ENCODE measurements around the gene CNIH1. TPM values are rescaled to one million over a fixed set of nuclear protein-coding genes. Genes with fewer than 3 reads are reported as not detected.
"Not testable (repeated sequence)": the region's sequence is repeated elsewhere in the genome, so short reads cannot be mapped to it uniquely, and the experiment has no call there.

The CNIH1 gene
- total RNA-seq, 5 donors from 2014 or later (not counting 1 experiment from before 2014, with no cell fraction given), result 39.1 to 52.7 (median 42.1) TPM

- Mint-ChIP-seq H3K9me3 (no peaks in the 10 kb centered on the region), H3K27ac (peak overlapping the region in 1 of 2 donors; percentile 72), H3K36me3 (no peaks in the 10 kb centered on the region), H3K4me3 (peak overlapping the region; percentile 81 to 84 (median 81)), H3K4me1 (peaks cover 16 to 24% (median 17%) of the 10 kb centered on the region in 3 donors), H3K27me3 (no peaks in the 10 kb centered on the region)
- Histone ChIP-seq H3K27me3 (replicated peaks in 1 of 2; ENCODE audit: control insufficient read depth in 2 of 2, extremely low read depth in 1 of 2, insufficient read depth in 2 of 2, low read length in 1 of 2) (peaks cover 0 to 3% of the 10 kb centered on the region in 2 experiments), H3K27ac (ENCODE audit: low read length) (no peak overlapping the region), H3K4me3 (ENCODE audit: control insufficient read depth in 1 of 2, extremely low read depth in 1 of 2, low read length in 1 of 2) (peak overlapping the region in 1 of 2 donors; percentile 85), H3K36me3 (ENCODE audit: control insufficient read depth in 2 of 2, extremely low read depth in 1 of 2, insufficient read depth in 1 of 2, low read length in 1 of 2) (no peaks in the 10 kb centered on the region), H3K9me3 (no peaks in the 10 kb centered on the region), H3K4me1 (ENCODE audit: control insufficient read depth in 1 of 2, extremely low read depth in 1 of 2, insufficient read depth in 2 of 2, low read length in 2 of 2) (peaks cover 2 to 20% of the 10 kb centered on the region in 2 experiments)
- ChIA-PET CTCF (interaction anchor here (0.5 to 2.2 kb wide), 3 partner anchors 45 to 1321 kb away, joined by 3 to 11 read pairs (median 3); partner anchors contain the start of gene CNIH1 (in 1 of the 2)), POLR2A (interaction anchor here in 1 of 2 donors (1.0 kb wide), 1 partner anchor 45 kb away, joined by 4 read pairs; the partner anchor contains the start of gene CNIH1)
- ATAC-seq (replicated peaks in 1 of 4) (no peak), DNase-seq (peak in 2 of 35 experiments; percentile 0 to 4)
- WGBS (ENCODE audit: insufficient coverage), result 92% methylated on average over 4 of the region's 9 CpGs
These were observed 45.0 kb downstream of the CNIH1 start for GRCh38 chr14:54396183-54396492.

GRCh38 chr14:54395716-54396115 is 45.5 kb downstream of the CNIH1 start:
- Histone ChIP-seq H3K36me3 (ENCODE audit: control insufficient read depth in 2 of 2, extremely low read depth in 1 of 2, insufficient read depth in 1 of 2, low read length in 1 of 2) (no peaks in the 10 kb centered on the region), H3K4me1 (ENCODE audit: control insufficient read depth in 1 of 2, extremely low read depth in 1 of 2, insufficient read depth in 2 of 2, low read length in 2 of 2) (peaks cover 2 to 20% of the 10 kb centered on the region in 2 experiments), H3K27ac (ENCODE audit: low read length) (no peak overlapping the region), H3K9me3 (no peaks in the 10 kb centered on the region), H3K4me3 (ENCODE audit: control insufficient read depth in 1 of 2, extremely low read depth in 1 of 2, low read length in 1 of 2) (no peak overlapping the region), H3K27me3 (replicated peaks in 1 of 2; ENCODE audit: control insufficient read depth in 2 of 2, extremely low read depth in 1 of 2, insufficient read depth in 2 of 2, low read length in 1 of 2) (peaks cover 0 to 3% of the 10 kb centered on the region in 2 experiments)
- H3K27ac Mint-ChIP-seq, result no peak overlapping the region
- H3K27me3 Mint-ChIP-seq, result peaks cover under 1 to 1% of the 10 kb centered on the region in 2 donors
- POLR2A ChIA-PET, result no interaction called here
- WGBS (ENCODE audit: insufficient coverage), result no CpG with 5 or more reads among the region's 2 CpGs
- no peaks in the 10 kb centered on the region for H3K36me3 Mint-ChIP-seq
- ATAC-seq (replicated peaks in 1 of 4) (no peak), DNase-seq (no peak)
- no peak overlapping the region for H3K4me3 Mint-ChIP-seq
- CTCF ChIA-PET, result interaction anchor here (0.5 to 2.2 kb wide), 5 partner anchors 18 to 1321 kb away, joined by 3 to 11 read pairs (median 3); partner anchors contain the start of gene CNIH1 (in 1 of the 2)
- H3K4me1 Mint-ChIP-seq, result peaks cover 16 to 24% (median 17%) of the 10 kb centered on the region in 3 donors
- no peaks in the 10 kb centered on the region for H3K9me3 Mint-ChIP-seq

- no peak for DNase-seq
- no peaks in the 10 kb centered on the region for H3K36me3 Mint-ChIP-seq
- no peak overlapping the region for H3K27ac ChIP-seq (ENCODE audit: low read length)
- no peak overlapping the region for H3K4me3 ChIP-seq (ENCODE audit: control insufficient read depth in 1 of 2, extremely low read depth in 1 of 2, low read length in 1 of 2)
- no peak for ATAC-seq (replicated peaks in 1 of 4)
- H3K9me3 Mint-ChIP-seq, result no peaks in the 10 kb centered on the region
- peaks cover 0 to 3% of the 10 kb centered on the region in 2 experiments for H3K27me3 ChIP-seq (replicated peaks in 1 of 2; ENCODE audit: control insufficient read depth in 2 of 2, extremely low read depth in 1 of 2, insufficient read depth in 2 of 2, low read length in 1 of 2)
- no peaks in the 10 kb centered on the region for H3K9me3 ChIP-seq
- peaks cover 3 to 4% of the 10 kb centered on the region in 2 donors for H3K27me3 Mint-ChIP-seq
- no peak overlapping the region for H3K4me3 Mint-ChIP-seq
- H3K36me3 ChIP-seq (ENCODE audit: control insufficient read depth in 2 of 2, extremely low read depth in 1 of 2, insufficient read depth in 1 of 2, low read length in 1 of 2), result no peaks in the 10 kb centered on the region
- POLR2A ChIA-PET, result no interaction called here
- CTCF ChIA-PET, result interaction anchor here in 1 of 2 donors (0.6 kb wide), 3 partner anchors 18 to 99 kb away, joined by 3 to 4 read pairs (median 3); no protein-coding TSS in a partner anchor
- no peak overlapping the region for H3K27ac Mint-ChIP-seq
- 88% methylated on average over 4 of the region's 4 CpGs for WGBS (ENCODE audit: insufficient coverage)
- peaks cover 2 to 20% of the 10 kb centered on the region in 2 experiments for H3K4me1 ChIP-seq (ENCODE audit: control insufficient read depth in 1 of 2, extremely low read depth in 1 of 2, insufficient read depth in 2 of 2, low read length in 2 of 2)
- peaks cover 16 to 23% (median 17%) of the 10 kb centered on the region in 3 donors for H3K4me1 Mint-ChIP-seq
These were observed 45.9 kb downstream of the CNIH1 start for GRCh38 chr14:54395284-54395683.

GRCh38 chr14:54394596-54394995 is 46.6 kb downstream of the CNIH1 start:
- Mint-ChIP-seq H3K9me3 (no peaks in the 10 kb centered on the region), H3K4me1 (peaks cover 16 to 23% (median 17%) of the 10 kb centered on the region in 3 donors), H3K27me3 (peaks cover 3 to 4% of the 10 kb centered on the region in 2 donors), H3K27ac (no peak overlapping the region), H3K4me3 (no peak overlapping the region), H3K36me3 (no peaks in the 10 kb centered on the region)
- Histone ChIP-seq H3K4me1 (ENCODE audit: control insufficient read depth in 1 of 2, extremely low read depth in 1 of 2, insufficient read depth in 2 of 2, low read length in 2 of 2) (peaks cover 2 to 20% of the 10 kb centered on the region in 2 experiments), H3K36me3 (ENCODE audit: control insufficient read depth in 2 of 2, extremely low read depth in 1 of 2, insufficient read depth in 1 of 2, low read length in 1 of 2) (no peaks in the 10 kb centered on the region), H3K27me3 (replicated peaks in 1 of 2; ENCODE audit: control insufficient read depth in 2 of 2, extremely low read depth in 1 of 2, insufficient read depth in 2 of 2, low read length in 1 of 2) (peaks cover 0 to 8% of the 10 kb centered on the region in 2 experiments), H3K9me3 (no peaks in the 10 kb centered on the region), H3K27ac (ENCODE audit: low read length) (no peak overlapping the region), H3K4me3 (ENCODE audit: control insufficient read depth in 1 of 2, extremely low read depth in 1 of 2, low read length in 1 of 2) (no peak overlapping the region)
- ATAC-seq (replicated peaks in 1 of 4) (no peak), DNase-seq (no peak)
- WGBS (ENCODE audit: insufficient coverage), result 95% methylated on average over 23 of the region's 27 CpGs
- ChIA-PET CTCF (interaction anchor here (0.6 kb wide), 2 partner anchors 23 to 169 kb away, joined by 3 to 4 read pairs; no protein-coding TSS in a partner anchor), POLR2A (no interaction called here)

- ChIA-PET POLR2A (interaction anchor here in 1 of 2 donors (0.6 kb wide), 2 partner anchors 100 to 429 kb away, joined by 3 to 9 read pairs; no protein-coding TSS in a partner anchor), CTCF (interaction anchor here in 1 of 2 donors (0.6 kb wide), 1 partner anchor 172 kb away, joined by 4 read pairs; no protein-coding TSS in a partner anchor)
- not testable (repeated sequence) for H3K4me3 Mint-ChIP-seq; H3K4me3 ChIP-seq (ENCODE audit: control insufficient read depth in 1 of 2, extremely low read depth in 1 of 2, low read length in 1 of 2); DNase-seq; H3K9me3 Mint-ChIP-seq; H3K9me3 ChIP-seq; H3K27ac Mint-ChIP-seq; ATAC-seq (replicated peaks in 1 of 4); H3K36me3 ChIP-seq (ENCODE audit: control insufficient read depth in 2 of 2, extremely low read depth in 1 of 2, insufficient read depth in 1 of 2, low read length in 1 of 2); H3K36me3 Mint-ChIP-seq; H3K27ac ChIP-seq (ENCODE audit: low read length)
- Histone ChIP-seq H3K27me3 (replicated peaks in 1 of 2; ENCODE audit: control insufficient read depth in 2 of 2, extremely low read depth in 1 of 2, insufficient read depth in 2 of 2, low read length in 1 of 2) (peaks cover 0 to 12% of the 10 kb centered on the region in 2 experiments), H3K4me1 (ENCODE audit: control insufficient read depth in 1 of 2, extremely low read depth in 1 of 2, insufficient read depth in 2 of 2, low read length in 2 of 2) (peaks cover 2 to 18% of the 10 kb centered on the region in 2 experiments)
- Mint-ChIP-seq H3K27me3 (peaks cover 7 to 13% of the 10 kb centered on the region in 2 donors), H3K4me1 (peaks cover 11 to 16% (median 14%) of the 10 kb centered on the region in 3 donors)
- 94% methylated on average over 64 of the region's 68 CpGs for WGBS (ENCODE audit: insufficient coverage)
These were observed 47.9 kb downstream of the CNIH1 start for GRCh38 chr14:54392986-54393884.

- ChIA-PET CTCF (no interaction called here), POLR2A (no interaction called here)
- Histone ChIP-seq H3K27ac (ENCODE audit: low read length) (no peak overlapping the region), H3K36me3 (ENCODE audit: control insufficient read depth in 2 of 2, extremely low read depth in 1 of 2, insufficient read depth in 1 of 2, low read length in 1 of 2) (no peaks in the 10 kb centered on the region), H3K27me3 (replicated peaks in 1 of 2; ENCODE audit: control insufficient read depth in 2 of 2, extremely low read depth in 1 of 2, insufficient read depth in 2 of 2, low read length in 1 of 2) (peaks cover 0 to 12% of the 10 kb centered on the region in 2 experiments), H3K9me3 (no peaks in the 10 kb centered on the region), H3K4me1 (ENCODE audit: control insufficient read depth in 1 of 2, extremely low read depth in 1 of 2, insufficient read depth in 2 of 2, low read length in 2 of 2) (peaks cover under 1 to 9% of the 10 kb centered on the region in 2 experiments), H3K4me3 (ENCODE audit: control insufficient read depth in 1 of 2, extremely low read depth in 1 of 2, low read length in 1 of 2) (no peak overlapping the region)
- Mint-ChIP-seq H3K9me3 (no peaks in the 10 kb centered on the region), H3K27me3 (peaks cover 14 to 22% of the 10 kb centered on the region in 2 donors), H3K4me1 (peaks cover 4 to 10% (median 5%) of the 10 kb centered on the region in 3 donors), H3K27ac (no peak overlapping the region), H3K36me3 (no peaks in the 10 kb centered on the region), H3K4me3 (no peak overlapping the region)
- no peak for ATAC-seq (replicated peaks in 1 of 4)
- no peak for DNase-seq
- WGBS (ENCODE audit: insufficient coverage), result 92% methylated on average over 13 of the region's 14 CpGs
These were observed 48.9 kb downstream of the CNIH1 start for GRCh38 chr14:54392131-54392859.

All from T-cell (primary cell).